ENCODE results near the gene RFTN1.

RFTN1 gene

GRCh38 chr3:16382845-16383244 is 130.7 kb downstream of the RFTN1 start:
- ChIA-PET CTCF (no interaction called here), POLR2A (no interaction called here)
- TF ChIP-seq HDGF (IDR thresholded peaks at IDR 0.05; ENCODE audit: borderline replicate concordance): no peak
- TF ChIP-seq FOXK2 (IDR thresholded peaks at IDR 0.05): no peak
- no peak for TF ChIP-seq BHLHE40 (IDR thresholded peaks at IDR 0.05; ENCODE audit: borderline replicate concordance)
- no peak for TF ChIP-seq LEF1 (IDR thresholded peaks at IDR 0.05; ENCODE audit: borderline replicate concordance)
- no peak for TF ChIP-seq L3MBTL2 (conservative IDR thresholded peaks at IDR 0.05)
- no peak for TF ChIP-seq TARDBP (IDR thresholded peaks at IDR 0.05)
- TF ChIP-seq ARNT (IDR thresholded peaks at IDR 0.05): no peak
- no peak for TF ChIP-seq NFRKB (IDR thresholded peaks at IDR 0.05)
- no peak for TF ChIP-seq PKNOX1 (IDR thresholded peaks at IDR 0.05)
- no peak for TF ChIP-seq FOXA1 (IDR thresholded peaks at IDR 0.05)
- TF ChIP-seq ELF4 (IDR thresholded peaks at IDR 0.05): no peak
- no peak for TF ChIP-seq SP1 (IDR thresholded peaks at IDR 0.05)
- no peak for DNase-seq (ENCODE audit: extremely low spot score)

- ChIA-PET POLR2A (no interaction called here), CTCF (no interaction called here)
- DNase-seq (ENCODE audit: extremely low spot score): no peak
- no peak for TF ChIP-seq FOXK2 (IDR thresholded peaks at IDR 0.05)
- no peak for TF ChIP-seq ZNF384 (IDR thresholded peaks at IDR 0.05)
- TF ChIP-seq FOXA1 (IDR thresholded peaks at IDR 0.05): no peak
- no peak for TF ChIP-seq CTBP1 (IDR thresholded peaks at IDR 0.05; ENCODE audit: borderline replicate concordance)
- TF ChIP-seq BHLHE40 (IDR thresholded peaks at IDR 0.05; ENCODE audit: borderline replicate concordance): no peak
- TF ChIP-seq SUZ12 (IDR thresholded peaks at IDR 0.05): no peak
- TF ChIP-seq SP1 (IDR thresholded peaks at IDR 0.05): no peak
- no peak for TF ChIP-seq ELF4 (IDR thresholded peaks at IDR 0.05)
- no peak for TF ChIP-seq ARNT (IDR thresholded peaks at IDR 0.05)
- no peak for TF ChIP-seq PKNOX1 (IDR thresholded peaks at IDR 0.05)
- no peak for TF ChIP-seq LEF1 (IDR thresholded peaks at IDR 0.05; ENCODE audit: borderline replicate concordance)
- TF ChIP-seq HDGF (IDR thresholded peaks at IDR 0.05; ENCODE audit: borderline replicate concordance): no peak
- TF ChIP-seq FOXM1 (IDR thresholded peaks at IDR 0.05; ENCODE audit: borderline replicate concordance): no peak
- TF ChIP-seq L3MBTL2 (conservative IDR thresholded peaks at IDR 0.05): no peak
- no peak for TF ChIP-seq NFRKB (IDR thresholded peaks at IDR 0.05)
- TF ChIP-seq TARDBP (IDR thresholded peaks at IDR 0.05): no peak
Observed at GRCh38 chr3:16381426-16381825, 132.1 kb downstream of the RFTN1 start.

GRCh38 chr3:16380421-16380820 is 133.1 kb downstream of the RFTN1 start:
- TF ChIP-seq HDGF (IDR thresholded peaks at IDR 0.05; ENCODE audit: borderline replicate concordance) (no peak), PKNOX1 (IDR thresholded peaks at IDR 0.05) (no peak), BHLHE40 (IDR thresholded peaks at IDR 0.05; ENCODE audit: borderline replicate concordance) (no peak), NFRKB (IDR thresholded peaks at IDR 0.05) (no peak), TARDBP (IDR thresholded peaks at IDR 0.05) (no peak), ELF4 (IDR thresholded peaks at IDR 0.05) (no peak), FOXM1 (IDR thresholded peaks at IDR 0.05; ENCODE audit: borderline replicate concordance) (no peak), SP1 (IDR thresholded peaks at IDR 0.05) (no peak), FOXK2 (IDR thresholded peaks at IDR 0.05) (no peak), ZNF384 (IDR thresholded peaks at IDR 0.05) (no peak), FOXA1 (IDR thresholded peaks at IDR 0.05) (no peak), CTBP1 (IDR thresholded peaks at IDR 0.05; ENCODE audit: borderline replicate concordance) (no peak), L3MBTL2 (conservative IDR thresholded peaks at IDR 0.05) (no peak)
- POLR2A ChIA-PET: no interaction called here
- no peak for DNase-seq (ENCODE audit: extremely low spot score)
- CTCF ChIA-PET: no interaction called here

- CTCF ChIA-PET: no interaction called here
- POLR2A ChIA-PET: no interaction called here
- no peak for DNase-seq (ENCODE audit: extremely low spot score)
- no peak for TF ChIP-seq CTBP1 (IDR thresholded peaks at IDR 0.05; ENCODE audit: borderline replicate concordance)
- TF ChIP-seq SUZ12 (IDR thresholded peaks at IDR 0.05): no peak
- TF ChIP-seq FOXA1 (IDR thresholded peaks at IDR 0.05): no peak
- TF ChIP-seq TARDBP (IDR thresholded peaks at IDR 0.05): no peak
- TF ChIP-seq FOXK2 (IDR thresholded peaks at IDR 0.05): no peak
- no peak for TF ChIP-seq BHLHE40 (IDR thresholded peaks at IDR 0.05; ENCODE audit: borderline replicate concordance)
- no peak for TF ChIP-seq ELF4 (IDR thresholded peaks at IDR 0.05)
- no peak for TF ChIP-seq L3MBTL2 (conservative IDR thresholded peaks at IDR 0.05)
- no peak for TF ChIP-seq NFRKB (IDR thresholded peaks at IDR 0.05)
- no peak for TF ChIP-seq HDGF (IDR thresholded peaks at IDR 0.05; ENCODE audit: borderline replicate concordance)
- TF ChIP-seq SP1 (IDR thresholded peaks at IDR 0.05): no peak
- no peak for TF ChIP-seq LEF1 (IDR thresholded peaks at IDR 0.05; ENCODE audit: borderline replicate concordance)
- no peak for TF ChIP-seq PKNOX1 (IDR thresholded peaks at IDR 0.05)
- no peak for TF ChIP-seq FOXM1 (IDR thresholded peaks at IDR 0.05; ENCODE audit: borderline replicate concordance)
- no peak for TF ChIP-seq ZNF384 (IDR thresholded peaks at IDR 0.05)
Observed at GRCh38 chr3:16379838-16380237, 133.7 kb downstream of the RFTN1 start.

- POLR2A ChIA-PET: no interaction called here
- no peak for DNase-seq (ENCODE audit: extremely low spot score)
- CTCF ChIA-PET: no interaction called here
- TF ChIP-seq ZNF384 (IDR thresholded peaks at IDR 0.05): no peak
- no peak for TF ChIP-seq NFRKB (IDR thresholded peaks at IDR 0.05)
- no peak for TF ChIP-seq CTBP1 (IDR thresholded peaks at IDR 0.05; ENCODE audit: borderline replicate concordance)
- no peak for TF ChIP-seq PKNOX1 (IDR thresholded peaks at IDR 0.05)
Observed at GRCh38 chr3:16378920-16379319, 134.6 kb downstream of the RFTN1 start.

Measured in HEK293T (cell line).